ENCODE results near the gene BANK1.

The BANK1 gene

DNA sequence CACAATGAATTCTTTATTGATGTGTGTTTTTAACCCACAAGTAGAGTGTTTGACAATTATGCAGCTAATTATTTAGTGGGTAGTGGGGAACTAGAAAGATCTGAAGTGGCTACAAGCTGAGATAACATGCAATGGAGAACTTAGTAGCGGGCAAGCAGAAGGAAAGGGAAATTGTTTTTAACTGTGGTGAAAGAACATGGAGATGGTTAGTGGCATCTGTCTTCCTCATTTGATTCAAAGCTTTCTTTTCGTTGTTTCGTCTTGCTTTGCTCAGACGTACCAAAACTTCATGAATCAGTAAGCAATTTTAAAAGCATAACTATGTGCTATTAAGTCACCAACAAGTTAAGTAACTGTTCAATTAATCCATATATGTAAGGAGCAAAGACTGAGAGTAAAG, 169.9 kb downstream of the BANK1 start:
- no peak for DNase-seq (ENCODE audit: low spot score)

DNA sequence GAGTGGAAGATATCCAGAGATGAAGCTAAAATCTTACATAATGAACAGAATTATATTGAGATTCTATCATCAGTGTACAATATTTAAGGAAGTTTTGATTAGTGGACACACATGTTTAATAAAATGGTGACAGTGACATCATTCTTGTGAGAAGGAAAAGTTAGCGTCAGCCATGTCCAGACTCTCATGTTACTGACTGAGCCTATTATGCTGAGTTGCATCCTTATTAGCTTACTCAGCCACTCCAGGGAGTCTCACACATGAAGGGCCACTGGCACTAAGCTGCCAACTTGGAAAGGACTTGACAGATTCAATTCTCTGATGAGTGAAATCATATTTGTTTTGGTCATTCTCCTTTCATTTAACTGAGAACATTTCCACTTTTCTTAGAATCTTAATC, 170.6 kb downstream of the BANK1 start:
- no peak for DNase-seq (ENCODE audit: low spot score)

- DNase-seq (ENCODE audit: low spot score) = no peak
These were observed 177.3 kb downstream of the BANK1 start for GRCh38 chr4:101967697-101968346.

GRCh38 chr4:101968364-101968763, 177.8 kb downstream of the BANK1 start:
- no peak for DNase-seq (ENCODE audit: low spot score)

- DNase-seq (ENCODE audit: low spot score) = no peak
These were observed 179.4 kb downstream of the BANK1 start for GRCh38 chr4:101969965-101970364.

DNA sequence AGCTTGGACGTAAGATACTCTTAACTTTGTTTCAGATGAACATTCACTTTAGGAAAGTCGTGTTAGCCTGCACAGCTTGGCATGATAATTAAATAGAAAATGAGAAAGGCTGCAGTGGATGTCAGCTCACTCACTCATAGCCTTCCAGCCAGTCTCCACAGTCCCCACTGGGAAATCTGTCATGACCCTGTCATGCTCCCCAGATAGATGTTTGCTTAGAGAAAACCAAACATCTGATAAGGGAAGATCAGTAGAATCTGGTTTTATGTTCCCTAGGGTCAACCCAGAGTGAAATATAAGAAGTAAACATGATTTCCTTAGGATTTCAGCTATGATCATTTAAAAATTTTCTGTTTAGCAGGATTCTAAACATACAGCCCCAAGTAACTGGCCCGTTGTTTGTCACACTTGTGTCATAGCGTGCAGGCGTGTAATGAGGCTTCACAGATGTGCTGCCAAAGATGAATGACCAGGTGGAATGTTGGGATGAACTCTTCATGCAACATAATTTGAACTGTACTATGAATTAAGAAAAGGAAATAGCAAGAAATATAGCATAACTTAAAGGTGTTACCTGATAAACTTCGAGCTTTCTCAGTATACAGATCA, 180.1 kb downstream of the BANK1 start:
- DNase-seq (ENCODE audit: low spot score) = no peak

GRCh38 chr4:101972791-101973190, 182.3 kb downstream of the BANK1 start:
- no peak for DNase-seq (ENCODE audit: low spot score)

DNA sequence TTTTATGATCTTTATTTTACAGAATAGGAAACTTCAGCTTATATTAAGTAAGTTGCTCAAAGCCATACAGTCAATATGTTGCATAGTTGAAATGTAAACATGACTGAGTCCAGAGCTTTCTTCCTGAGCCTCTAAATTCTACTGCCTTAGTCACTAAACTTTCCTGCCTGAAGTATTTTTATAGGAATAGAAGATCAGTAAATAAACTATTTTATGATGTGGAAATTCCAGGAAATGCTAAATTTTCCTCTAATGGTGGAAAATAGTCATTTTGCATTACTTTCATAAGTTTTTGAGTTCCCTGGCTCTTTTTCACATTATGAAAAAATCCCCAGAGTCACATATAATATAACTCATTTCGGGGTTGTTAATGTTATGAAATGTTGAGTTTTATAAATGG, 182.8 kb downstream of the BANK1 start:
- DNase-seq (ENCODE audit: low spot score) = no peak

- no peak for DNase-seq (ENCODE audit: low spot score)
These were observed 186.5 kb downstream of the BANK1 start for GRCh38 chr4:101977076-101977475.

DNA sequence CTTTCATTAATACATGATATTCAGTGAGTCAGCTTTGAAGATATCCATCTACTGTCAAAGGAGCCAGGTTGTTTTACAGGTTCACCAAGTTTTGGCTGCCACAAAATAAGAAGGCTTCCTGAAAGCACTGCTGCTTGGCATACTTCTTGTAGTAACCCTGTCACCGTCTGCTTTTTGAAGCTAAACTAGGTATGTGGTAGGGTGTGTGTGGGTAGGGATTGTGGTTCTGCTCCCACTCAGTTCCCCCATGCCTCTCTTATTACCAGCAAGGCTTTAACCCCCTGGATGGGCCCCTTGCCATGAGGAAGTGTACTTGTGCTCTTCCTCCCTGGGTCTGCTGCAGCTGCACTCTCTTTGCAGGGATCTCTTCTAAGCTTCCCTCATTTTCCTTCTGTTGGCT, 191.2 kb downstream of the BANK1 start:
- DNase-seq (ENCODE audit: low spot score) = no peak

DNA sequence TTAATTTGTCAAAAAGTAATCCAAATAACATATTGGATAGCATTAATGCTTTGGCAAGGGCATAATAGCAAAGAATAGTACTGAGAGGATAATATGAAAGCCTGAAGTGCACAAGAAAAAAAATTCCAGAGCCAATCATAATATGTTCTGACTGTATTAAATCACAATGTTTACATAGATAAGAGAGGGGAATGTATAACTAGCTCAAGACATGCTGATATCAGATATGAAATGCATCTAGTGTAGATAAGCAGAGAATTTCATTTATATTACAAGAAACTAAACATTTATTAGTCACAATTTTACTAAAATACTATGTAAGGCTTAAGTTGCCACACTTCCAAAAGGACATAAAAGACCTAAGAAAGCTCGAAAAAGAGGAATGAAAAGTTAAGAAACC, 193.3 kb downstream of the BANK1 start:
- DNase-seq (ENCODE audit: low spot score) = no peak

DNA sequence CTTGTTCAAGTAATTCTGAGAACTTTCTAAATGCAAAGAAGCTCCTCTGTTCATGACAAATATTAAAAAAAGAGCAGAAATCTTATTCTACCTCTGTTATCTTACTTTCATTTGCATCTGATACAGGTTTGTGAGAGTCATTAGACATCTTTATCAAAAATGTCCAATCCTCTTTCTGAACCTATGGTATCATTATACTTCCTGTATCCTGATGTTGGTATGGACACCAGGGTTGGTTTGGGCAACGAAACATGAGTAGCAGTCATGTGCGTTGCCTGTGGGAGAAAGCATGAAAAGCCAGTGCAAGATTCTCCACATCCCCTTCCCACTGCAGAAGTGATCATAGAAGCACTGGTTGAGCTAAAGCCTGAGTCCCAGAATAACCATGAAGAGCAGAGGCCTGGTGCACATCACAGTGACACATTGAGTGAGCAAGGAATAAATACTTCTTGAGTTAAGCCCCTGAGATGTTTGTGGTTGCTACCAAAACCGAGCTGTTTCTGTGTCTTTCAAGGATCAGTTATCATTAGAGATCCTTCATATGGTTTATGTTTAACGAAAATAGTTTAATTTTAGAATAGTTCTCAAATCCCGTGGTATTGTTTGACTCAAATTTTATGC, 197.2 kb downstream of the BANK1 start:
- DNase-seq (ENCODE audit: low spot score) = no peak

DNA sequence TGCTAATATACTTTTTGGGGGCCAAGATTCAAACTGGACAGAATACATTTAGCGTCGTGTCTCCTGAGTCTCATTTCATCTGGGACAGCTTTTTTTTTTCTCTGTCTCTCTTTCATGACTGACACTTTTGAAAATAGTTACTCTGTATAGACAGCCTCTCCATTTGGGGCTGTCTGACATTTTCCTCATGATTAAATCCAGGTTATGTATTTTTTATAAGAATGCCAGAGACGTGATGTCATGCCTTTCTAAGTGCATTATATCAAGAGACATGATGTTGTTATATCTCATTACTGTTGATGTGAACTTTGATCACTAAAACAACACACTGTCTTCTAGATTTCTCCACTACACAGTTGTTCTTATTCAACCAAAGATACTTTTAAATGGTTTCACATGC, 199.0 kb downstream of the BANK1 start:
- no peak for DNase-seq (ENCODE audit: low spot score)

GRCh38 chr4:101992446-101992845, 201.9 kb downstream of the BANK1 start:
- no peak for DNase-seq (ENCODE audit: low spot score)

- no peak for DNase-seq (ENCODE audit: low spot score)
These were observed 202.7 kb downstream of the BANK1 start for GRCh38 chr4:101993002-101993841.

- DNase-seq (ENCODE audit: low spot score) = no peak
These were observed 203.6 kb downstream of the BANK1 start for GRCh38 chr4:101993842-101994775.

- no peak for DNase-seq (ENCODE audit: low spot score)
These were observed 217.5 kb downstream of the BANK1 start for GRCh38 chr4:102007959-102008425.

DNA sequence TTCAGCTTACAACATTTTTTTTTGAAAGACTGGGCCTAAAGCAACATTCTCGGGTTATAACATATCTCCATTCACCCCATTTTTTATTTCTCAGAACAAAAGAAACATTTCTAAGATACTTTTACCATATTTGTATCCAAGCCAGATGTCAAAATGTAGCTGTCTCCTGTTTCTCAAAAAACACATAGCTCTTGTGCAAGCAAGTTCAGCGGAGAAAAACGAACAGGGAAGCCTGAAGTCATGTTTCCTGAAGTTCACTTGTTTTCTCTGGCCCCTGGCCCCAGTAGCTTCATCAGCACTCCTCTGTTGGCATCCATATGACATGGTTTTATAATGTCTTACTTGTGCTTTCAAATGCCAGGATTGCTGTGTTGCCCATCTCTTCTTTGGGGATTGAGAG, 218.2 kb downstream of the BANK1 start:
- no peak for DNase-seq (ENCODE audit: low spot score)

DNA sequence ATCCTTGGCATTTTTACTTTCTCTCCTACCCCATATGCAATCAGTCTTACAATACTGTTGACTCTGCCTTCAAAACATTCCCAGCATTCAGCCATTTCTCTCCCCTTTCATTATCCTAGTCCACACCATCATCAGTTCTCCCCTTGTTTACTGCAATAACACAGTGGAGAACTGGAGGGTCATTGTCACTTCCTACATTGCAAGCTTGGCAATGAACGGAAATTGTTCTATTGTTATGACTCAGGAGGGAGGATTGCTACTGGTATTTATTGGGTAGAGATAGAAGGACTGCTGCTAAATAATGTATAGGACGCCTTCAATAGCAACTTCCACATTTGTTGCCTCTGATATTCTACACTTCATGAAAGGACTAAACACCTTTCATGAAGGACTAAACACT, 231.8 kb downstream of the BANK1 start:
- DNase-seq (ENCODE audit: low spot score) = no peak

GRCh38 chr4:102027961-102028360, 237.4 kb downstream of the BANK1 start:
- DNase-seq (ENCODE audit: low spot score) = no peak

- DNase-seq (ENCODE audit: low spot score) = no peak
These were observed 240.9 kb downstream of the BANK1 start for GRCh38 chr4:102031406-102031805.

GRCh38 chr4:102036016-102036415, 245.5 kb downstream of the BANK1 start:
- no peak for DNase-seq (ENCODE audit: low spot score)
